Astrocyte (in vitro differentiated cells and primary cell): ENCODE measurements around the gene UPB1.

ENCODE experiments used
- CTCF ChIP-seq: IDR thresholded peaks from 2 replicates; pipeline ENCODE4 v1.5.1; 2011; ENCODE audit warnings: low read depth, mild to moderate bottlenecking, inconsistent platforms, low read length, moderate library complexity; ENCODE audit not compliant: insufficient read depth
- EZH2 ChIP-seq: IDR thresholded peaks from 2 replicates; pipeline ENCODE4 v1.6.1; 2012; ENCODE audit warnings: mild to moderate bottlenecking, low read length, inconsistent platforms; ENCODE audit not compliant: insufficient read depth

DNA sequence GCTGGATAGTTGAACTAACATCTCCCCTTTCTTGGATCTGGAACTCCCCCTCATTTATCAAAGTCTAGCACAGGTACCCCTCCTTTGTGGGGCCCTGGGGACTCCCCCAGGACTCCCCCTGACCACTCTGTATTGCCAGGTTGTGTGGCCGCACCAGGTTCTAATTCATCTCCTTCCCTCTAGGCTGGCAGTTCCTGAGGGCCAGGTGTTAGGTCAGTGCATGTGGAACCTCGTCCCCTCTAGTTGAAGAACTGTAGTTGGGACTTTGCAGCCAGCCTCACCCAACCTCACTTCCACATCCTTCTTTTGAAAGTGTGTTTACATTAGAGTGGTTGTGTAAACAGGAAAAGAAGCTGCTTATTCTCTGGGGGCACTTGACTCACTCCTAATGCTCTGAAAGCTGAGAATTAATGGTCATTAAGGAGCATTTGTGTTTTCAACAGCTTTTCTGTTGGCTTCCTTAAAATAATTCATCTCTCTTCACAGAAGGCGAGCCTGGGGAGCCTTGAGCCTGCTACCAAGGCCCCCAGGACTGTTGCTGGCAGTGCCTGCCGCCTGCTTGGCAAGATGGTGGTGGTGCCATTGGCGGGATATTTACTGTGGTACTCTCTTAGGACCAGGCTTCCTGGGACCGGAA, 11.8 kb downstream of the UPB1 start:
- TF ChIP-seq CTCF (no peak), EZH2 (no peak)
